Measurements from ENCODE around the gene BTLA.
"Not testable (repeated sequence)": the region's sequence is repeated elsewhere in the genome, so short reads cannot be mapped to it uniquely, and the experiment has no call there.

The BTLA gene, protein sequence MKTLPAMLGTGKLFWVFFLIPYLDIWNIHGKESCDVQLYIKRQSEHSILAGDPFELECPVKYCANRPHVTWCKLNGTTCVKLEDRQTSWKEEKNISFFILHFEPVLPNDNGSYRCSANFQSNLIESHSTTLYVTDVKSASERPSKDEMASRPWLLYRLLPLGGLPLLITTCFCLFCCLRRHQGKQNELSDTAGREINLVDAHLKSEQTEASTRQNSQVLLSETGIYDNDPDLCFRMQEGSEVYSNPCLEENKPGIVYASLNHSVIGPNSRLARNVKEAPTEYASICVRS

GRCh38 chr3:112498914-112499711, at the start of gene BTLA:
Gene BTLA, minus strand, starts transcription at chr3:112499472. Its CDS starts 114 bp downstream, at chr3:112499358.
- H3K4me3 ChIP-seq (ENCODE audit: low read depth, low read length), result no peak within 1 kb of the TSS
- no peak for DNase-seq (ENCODE audit: low read depth, low spot score)
- in situ Hi-C loops (cut with HindIII; ENCODE audit: low sequenced_read_pairs), result no loop called here
- TF ChIP-seq, protein P1, sequence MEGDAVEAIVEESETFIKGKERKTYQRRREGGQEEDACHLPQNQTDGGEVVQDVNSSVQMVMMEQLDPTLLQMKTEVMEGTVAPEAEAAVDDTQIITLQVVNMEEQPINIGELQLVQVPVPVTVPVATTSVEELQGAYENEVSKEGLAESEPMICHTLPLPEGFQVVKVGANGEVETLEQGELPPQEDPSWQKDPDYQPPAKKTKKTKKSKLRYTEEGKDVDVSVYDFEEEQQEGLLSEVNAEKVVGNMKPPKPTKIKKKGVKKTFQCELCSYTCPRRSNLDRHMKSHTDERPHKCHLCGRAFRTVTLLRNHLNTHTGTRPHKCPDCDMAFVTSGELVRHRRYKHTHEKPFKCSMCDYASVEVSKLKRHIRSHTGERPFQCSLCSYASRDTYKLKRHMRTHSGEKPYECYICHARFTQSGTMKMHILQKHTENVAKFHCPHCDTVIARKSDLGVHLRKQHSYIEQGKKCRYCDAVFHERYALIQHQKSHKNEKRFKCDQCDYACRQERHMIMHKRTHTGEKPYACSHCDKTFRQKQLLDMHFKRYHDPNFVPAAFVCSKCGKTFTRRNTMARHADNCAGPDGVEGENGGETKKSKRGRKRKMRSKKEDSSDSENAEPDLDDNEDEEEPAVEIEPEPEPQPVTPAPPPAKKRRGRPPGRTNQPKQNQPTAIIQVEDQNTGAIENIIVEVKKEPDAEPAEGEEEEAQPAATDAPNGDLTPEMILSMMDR (IDR thresholded peaks at IDR 0.05; ENCODE audit: low read depth, low read length), result no peak

GRCh38 chr3:112546216-112546759, 47.0 kb upstream of the BTLA start:
- H3K4me3 ChIP-seq (ENCODE audit: low read depth, low read length), result no peak overlapping the region
- DNase-seq (ENCODE audit: low read depth, low spot score), result no peak
- in situ Hi-C loops (cut with HindIII; ENCODE audit: low sequenced_read_pairs), result no loop called here
- TF ChIP-seq, protein P1 (IDR thresholded peaks at IDR 0.05; ENCODE audit: low read depth, low read length), result no peak

GRCh38 chr3:112539825-112540650, 40.8 kb upstream of the BTLA start:
- in situ Hi-C loops (cut with HindIII; ENCODE audit: low sequenced_read_pairs), result no loop called here
- DNase-seq (ENCODE audit: low read depth, low spot score), result no peak
- H3K4me3 ChIP-seq (ENCODE audit: low read depth, low read length), result no peak overlapping the region
- TF ChIP-seq, protein P1 (IDR thresholded peaks at IDR 0.05; ENCODE audit: low read depth, low read length), result no peak

- DNase-seq (ENCODE audit: low read depth, low spot score), result peak; percentile 53
- TF ChIP-seq, protein P1 (IDR thresholded peaks at IDR 0.05; ENCODE audit: low read depth, low read length), result peak; percentile 42
- in situ Hi-C loops (cut with HindIII; ENCODE audit: low sequenced_read_pairs), result no loop called here
- no peak overlapping the region for H3K4me3 ChIP-seq (ENCODE audit: low read depth, low read length)
Observed at GRCh38 chr3:112531358-112531781, 32.1 kb upstream of the BTLA start.

DNA sequence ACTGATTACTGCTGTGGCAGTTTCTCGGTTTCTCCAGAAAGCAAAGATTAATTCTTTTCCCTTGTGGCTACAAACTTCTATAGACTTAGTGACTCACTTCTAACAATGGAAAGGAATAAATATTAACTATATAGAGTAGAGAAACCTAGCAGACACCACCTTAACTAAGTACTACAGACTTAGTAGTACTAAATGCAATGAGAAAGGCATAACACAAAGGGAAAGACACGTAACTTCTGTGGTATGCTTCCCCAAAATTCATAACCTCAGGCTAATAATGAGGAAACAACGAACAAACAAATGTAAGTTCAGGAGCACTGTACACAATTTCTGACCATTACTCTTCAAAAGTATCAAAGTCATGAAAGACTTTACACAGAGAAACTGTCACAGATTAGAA, 31.3 kb upstream of the BTLA start:
- DNase-seq (ENCODE audit: low read depth, low spot score), result no peak
- no peak overlapping the region for H3K4me3 ChIP-seq (ENCODE audit: low read depth, low read length)
- TF ChIP-seq, protein P1 (IDR thresholded peaks at IDR 0.05; ENCODE audit: low read depth, low read length), result no peak
- in situ Hi-C loops (cut with HindIII; ENCODE audit: low sequenced_read_pairs), result no loop called here

GRCh38 chr3:112524127-112524526, 24.9 kb upstream of the BTLA start:
- in situ Hi-C loops (cut with HindIII; ENCODE audit: low sequenced_read_pairs); H3K4me3 ChIP-seq (ENCODE audit: low read depth, low read length); DNase-seq (ENCODE audit: low read depth, low spot score): not testable (repeated sequence)
